HG03159 (cell line): ENCODE measurements around the gene TPCN2.
"Not testable (repeated sequence)": the region's sequence is repeated elsewhere in the genome, so short reads cannot be mapped to it uniquely, and the experiment has no call there.

Source experiments
- ATAC-seq: cut with Tn5 transposase; IDR thresholded peaks from one replicate; pipeline ENCODE4 v1.9.1; 2021; ENCODE audit warnings: mild to moderate bottlenecking, moderate library complexity; ENCODE audit not compliant: unreplicated experiment

TPCN2 gene

GRCh38 chr11:69048694-69049489 is at the start of gene TPCN2:
Gene TPCN2, plus strand, starts transcription at chr11:69048932. Its CDS starts 66 bp downstream, at chr11:69048998.
- peak; percentile 87 for ATAC-seq

GRCh38 chr11:68999093-68999747 is 49.5 kb upstream of the TPCN2 start:
- ATAC-seq: no peak

GRCh38 chr11:68999748-69000355 is 48.9 kb upstream of the TPCN2 start:
- ATAC-seq: not testable (repeated sequence)

DNA sequence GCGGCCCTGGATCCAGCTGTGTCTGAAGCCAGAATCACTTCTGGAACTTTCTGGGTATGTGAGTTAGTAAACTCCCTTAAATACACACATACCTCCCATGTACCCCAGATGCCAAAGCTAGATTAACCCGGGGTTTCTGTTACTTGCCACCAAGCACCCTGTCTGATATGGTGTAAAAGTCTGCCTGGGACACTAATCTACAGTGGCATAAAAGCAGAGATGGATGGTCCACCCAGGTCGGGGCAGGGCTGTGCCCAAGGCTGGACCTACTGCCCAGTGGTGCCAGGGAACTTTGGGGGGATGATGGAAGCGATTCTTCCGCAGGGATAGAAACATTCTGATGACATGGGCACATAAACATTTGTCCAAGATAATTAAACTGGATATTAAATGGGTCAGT is 48.3 kb upstream of the TPCN2 start:
- no peak for ATAC-seq

DNA sequence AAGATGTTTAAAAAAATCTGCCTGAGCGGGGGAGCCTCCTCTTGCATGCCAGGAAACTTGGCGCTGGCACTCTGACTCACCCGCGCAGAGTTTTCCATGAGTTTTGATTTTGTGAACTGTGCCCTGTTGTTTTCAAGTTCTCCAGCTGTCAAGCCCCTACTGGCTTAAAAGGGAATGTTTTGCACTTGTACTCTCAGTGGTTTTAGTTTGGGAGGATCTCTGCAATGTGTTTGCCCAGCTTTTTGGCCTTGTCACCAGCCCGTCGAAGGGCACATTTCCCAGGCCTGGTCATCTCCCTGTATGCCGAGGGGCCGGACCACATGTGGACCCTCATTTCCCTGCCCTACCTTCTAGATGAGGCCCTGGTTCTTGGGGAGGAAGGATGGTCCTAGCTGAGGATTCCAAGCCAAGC is 47.9 kb upstream of the TPCN2 start:
- no peak for ATAC-seq

GRCh38 chr11:69001243-69002081 is 47.3 kb upstream of the TPCN2 start:
- ATAC-seq: no peak

DNA sequence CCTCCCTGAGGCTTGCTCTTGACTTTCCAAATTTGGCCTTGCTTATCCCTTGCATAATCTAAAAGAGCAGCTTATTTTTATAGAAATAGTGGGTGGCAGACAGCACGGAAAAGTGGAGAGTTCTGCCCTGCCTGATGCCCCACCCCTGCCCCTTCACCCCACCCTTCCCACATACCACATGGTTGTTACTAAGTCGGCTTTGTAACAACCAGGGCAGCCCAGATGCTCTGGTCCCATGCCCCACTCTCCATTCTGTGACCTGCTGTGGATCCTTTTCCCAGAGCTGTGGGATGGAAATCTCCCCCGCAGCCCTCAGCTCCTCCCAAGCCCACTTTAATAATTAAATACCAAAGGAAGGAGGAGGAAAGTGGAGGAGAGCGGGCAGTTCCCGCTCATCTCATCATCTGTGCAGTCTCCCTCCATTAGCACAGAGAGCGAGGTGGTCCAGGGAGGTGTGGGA is 46.6 kb upstream of the TPCN2 start:
- no peak for ATAC-seq

- ATAC-seq: no peak
Measured at GRCh38 chr11:69002570-69003231, 46.0 kb upstream of the TPCN2 start.

DNA sequence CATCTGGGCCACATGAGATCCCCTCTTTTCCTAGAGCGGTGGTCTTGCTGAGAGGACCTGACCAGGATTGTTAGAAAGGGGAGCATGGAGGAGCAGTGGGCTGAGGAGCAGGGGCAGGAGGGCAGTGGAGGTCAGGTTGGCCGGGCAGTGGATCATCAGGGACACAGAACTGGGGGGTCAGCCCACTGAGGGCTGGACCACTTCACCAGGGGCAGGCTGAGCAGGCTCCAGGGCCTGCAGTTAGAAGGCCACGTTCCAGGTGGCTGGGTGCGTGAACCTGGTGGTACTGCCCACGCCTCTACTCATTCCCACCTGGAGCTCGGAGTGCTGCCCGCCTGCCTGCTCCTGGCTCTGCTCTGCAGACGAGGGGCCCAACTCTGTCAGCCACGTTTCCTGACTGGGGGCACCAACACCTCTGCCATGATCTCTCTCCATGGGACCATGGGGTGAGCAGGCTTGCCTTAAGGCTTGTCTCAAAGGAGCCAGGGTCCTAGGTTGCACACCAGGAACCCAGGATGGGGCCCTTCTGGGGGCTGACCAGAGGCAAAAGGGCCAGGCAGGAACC is 45.3 kb upstream of the TPCN2 start:
- no peak for ATAC-seq

- no peak for ATAC-seq
Measured at GRCh38 chr11:69003866-69004367, 44.8 kb upstream of the TPCN2 start.

- ATAC-seq: no peak
Measured at GRCh38 chr11:69004411-69005182, 44.1 kb upstream of the TPCN2 start.

- ATAC-seq: no peak
Measured at GRCh38 chr11:69005183-69005630, 43.5 kb upstream of the TPCN2 start.

GRCh38 chr11:69005631-69006368 is 42.9 kb upstream of the TPCN2 start:
- no peak for ATAC-seq

- no peak for ATAC-seq
Measured at GRCh38 chr11:69006816-69007215, 41.9 kb upstream of the TPCN2 start.

GRCh38 chr11:69007975-69008381 is 40.8 kb upstream of the TPCN2 start:
- no peak for ATAC-seq

DNA sequence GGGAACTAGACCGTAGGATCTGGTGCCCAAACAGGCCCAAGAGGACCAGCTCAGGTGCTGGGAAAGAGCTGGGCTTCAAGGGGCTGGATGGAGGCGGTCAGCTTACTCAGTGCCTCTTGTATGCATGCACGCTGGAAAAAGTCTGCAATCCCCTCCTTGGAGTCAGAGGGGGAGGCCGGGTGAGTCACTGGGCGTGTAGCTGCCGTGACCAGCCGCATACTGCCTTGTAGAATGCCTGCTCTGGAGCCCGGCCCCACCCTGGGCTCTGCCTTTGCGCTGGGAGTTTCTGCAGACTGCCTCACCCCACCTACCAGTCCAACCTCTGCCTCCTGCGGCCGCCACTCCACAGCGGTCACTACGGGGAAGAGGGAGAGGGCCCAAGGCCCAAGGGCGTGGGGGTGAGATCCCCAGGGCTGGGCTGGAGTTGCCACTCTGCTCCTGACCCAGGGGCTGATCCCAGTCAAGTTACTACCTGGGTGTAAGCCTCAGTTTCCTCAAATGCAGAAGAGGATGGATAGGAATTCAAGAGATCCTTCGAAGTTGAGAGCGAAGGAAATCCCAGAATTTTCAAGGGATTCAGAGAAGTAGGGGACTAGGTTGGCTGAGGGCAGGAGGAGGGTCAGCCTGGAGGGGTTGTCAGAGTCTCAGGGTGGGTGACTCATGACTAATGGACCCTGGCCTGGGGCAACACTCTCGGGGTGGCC is 39.8 kb upstream of the TPCN2 start:
- ATAC-seq: no peak

- ATAC-seq: no peak
Measured at GRCh38 chr11:69009441-69010211, 39.1 kb upstream of the TPCN2 start.
